Endothelial cell (in vitro differentiated cells): Measurements from ENCODE around the gene ZNRF2. TPM values are rescaled to one million over a fixed set of nuclear protein-coding genes. Genes with fewer than 3 reads are reported as not detected.

Experiments used
- DNase-seq: peaks from one replicate; pipeline ENCODE4 v3.0.0; 2021; ENCODE audit warnings: low spot score
- H3K27ac Mint-ChIP-seq: one replicate; pipeline ENCODE4 v1.8.0; 2021; ENCODE audit warnings: mixed read lengths, inconsistent platforms; ENCODE audit not compliant: unreplicated experiment
- H3K27me3 Mint-ChIP-seq: one replicate; pipeline ENCODE4 v1.8.0; 2021; ENCODE audit warnings: mild to moderate bottlenecking, moderate library complexity, mixed read lengths, inconsistent platforms; ENCODE audit not compliant: unreplicated experiment
- H3K36me3 Mint-ChIP-seq: one replicate; pipeline ENCODE4 v1.8.0; 2021; ENCODE audit warnings: mild to moderate bottlenecking, low read depth, mixed read lengths, inconsistent platforms; ENCODE audit not compliant: unreplicated experiment
- H3K4me1 Mint-ChIP-seq: one replicate; pipeline ENCODE4 v1.8.0; 2021; ENCODE audit warnings: mild to moderate bottlenecking, mixed read lengths, inconsistent platforms; ENCODE audit not compliant: unreplicated experiment
- H3K4me3 Mint-ChIP-seq: one replicate; pipeline ENCODE4 v1.8.0; 2021; ENCODE audit warnings: mild to moderate bottlenecking, mixed read lengths, inconsistent platforms; ENCODE audit not compliant: unreplicated experiment
- H3K9me3 Mint-ChIP-seq: one replicate; pipeline ENCODE4 v1.8.0; 2021; ENCODE audit warnings: mixed read lengths, inconsistent platforms; ENCODE audit not compliant: unreplicated experiment
- total RNA-seq: library from RNA; stranded (reverse); fragmentation: NEBNext Ultra II Directional; extraction: Animal tissue kit (Norgen Biotek cat#: 25700); gene quantifications from one replicate; pipeline ENCODE4 v1.2.1, GENCODE V29; 2021; ENCODE audit not compliant: unreplicated experiment
- TF ChIP-seq, protein P1 (sequence below): fragments of 200-600 bp; sonication (generic); IDR thresholded peaks from one replicate; pipeline ENCODE4 v1.5.0; 2021; ENCODE audit warnings: antibody characterized with exemption; ENCODE audit not compliant: unreplicated experiment

The ZNRF2 gene
- total RNA-seq, 1 donor from 2014 or later: 9.5 TPM

DNA sequence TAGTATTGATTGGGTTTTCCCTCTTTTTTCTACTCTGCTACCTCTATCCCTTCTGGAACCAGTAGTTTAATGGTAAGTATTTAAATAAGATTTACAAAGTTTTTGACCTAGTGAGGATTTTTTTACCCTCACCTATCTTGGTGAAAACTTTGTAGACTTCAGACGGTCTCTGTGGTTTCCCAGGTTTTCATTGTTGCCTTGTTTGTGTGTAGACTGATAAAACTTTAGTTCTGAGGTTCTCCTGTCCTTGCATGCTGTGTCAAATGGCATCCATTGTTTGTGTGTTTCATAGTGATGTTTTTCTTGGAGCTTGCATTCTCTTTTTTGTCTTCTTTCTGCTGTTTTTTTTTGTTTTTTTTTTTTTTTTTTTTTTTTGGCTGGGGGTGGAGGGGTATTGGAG is 22.6 kb downstream of the ZNRF2 start:
- Mint-ChIP-seq H3K27ac (no peak overlapping the region), H3K4me3 (no peak overlapping the region), H3K27me3 (peaks cover 3% of the 10 kb centered on the region), H3K4me1 (peaks cover 8% of the 10 kb centered on the region), H3K36me3 (no peaks in the 10 kb centered on the region), H3K9me3 (no peaks in the 10 kb centered on the region)
- TF ChIP-seq, protein P1, sequence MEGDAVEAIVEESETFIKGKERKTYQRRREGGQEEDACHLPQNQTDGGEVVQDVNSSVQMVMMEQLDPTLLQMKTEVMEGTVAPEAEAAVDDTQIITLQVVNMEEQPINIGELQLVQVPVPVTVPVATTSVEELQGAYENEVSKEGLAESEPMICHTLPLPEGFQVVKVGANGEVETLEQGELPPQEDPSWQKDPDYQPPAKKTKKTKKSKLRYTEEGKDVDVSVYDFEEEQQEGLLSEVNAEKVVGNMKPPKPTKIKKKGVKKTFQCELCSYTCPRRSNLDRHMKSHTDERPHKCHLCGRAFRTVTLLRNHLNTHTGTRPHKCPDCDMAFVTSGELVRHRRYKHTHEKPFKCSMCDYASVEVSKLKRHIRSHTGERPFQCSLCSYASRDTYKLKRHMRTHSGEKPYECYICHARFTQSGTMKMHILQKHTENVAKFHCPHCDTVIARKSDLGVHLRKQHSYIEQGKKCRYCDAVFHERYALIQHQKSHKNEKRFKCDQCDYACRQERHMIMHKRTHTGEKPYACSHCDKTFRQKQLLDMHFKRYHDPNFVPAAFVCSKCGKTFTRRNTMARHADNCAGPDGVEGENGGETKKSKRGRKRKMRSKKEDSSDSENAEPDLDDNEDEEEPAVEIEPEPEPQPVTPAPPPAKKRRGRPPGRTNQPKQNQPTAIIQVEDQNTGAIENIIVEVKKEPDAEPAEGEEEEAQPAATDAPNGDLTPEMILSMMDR: no peak
- DNase-seq: no peak

DNA sequence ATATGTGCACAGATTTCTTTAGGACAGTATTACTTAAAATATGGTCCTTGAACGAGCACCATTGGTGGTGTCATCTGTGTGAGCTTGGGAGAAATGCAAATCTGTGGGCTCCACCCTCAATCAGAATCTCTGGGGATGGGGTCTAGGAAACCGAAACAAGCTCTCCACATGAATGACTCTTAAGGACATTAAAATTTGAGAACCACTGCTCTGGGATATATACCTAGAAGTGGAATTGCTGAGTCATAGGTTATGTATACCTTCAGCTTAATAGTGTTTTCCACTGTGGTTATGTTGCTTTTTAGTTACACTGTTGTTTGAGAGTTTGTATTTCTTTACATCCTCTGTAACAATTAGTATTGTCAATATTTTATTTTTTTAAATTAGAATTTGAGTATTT is 24.0 kb downstream of the ZNRF2 start:
- no peak overlapping the region for H3K4me3 Mint-ChIP-seq
- no peak for DNase-seq
- peaks cover 3% of the 10 kb centered on the region for H3K27me3 Mint-ChIP-seq
- H3K36me3 Mint-ChIP-seq: no peaks in the 10 kb centered on the region
- H3K27ac Mint-ChIP-seq: no peak overlapping the region
- peaks cover 8% of the 10 kb centered on the region for H3K4me1 Mint-ChIP-seq
- H3K9me3 Mint-ChIP-seq: no peaks in the 10 kb centered on the region
- TF ChIP-seq, protein P1: no peak

DNA sequence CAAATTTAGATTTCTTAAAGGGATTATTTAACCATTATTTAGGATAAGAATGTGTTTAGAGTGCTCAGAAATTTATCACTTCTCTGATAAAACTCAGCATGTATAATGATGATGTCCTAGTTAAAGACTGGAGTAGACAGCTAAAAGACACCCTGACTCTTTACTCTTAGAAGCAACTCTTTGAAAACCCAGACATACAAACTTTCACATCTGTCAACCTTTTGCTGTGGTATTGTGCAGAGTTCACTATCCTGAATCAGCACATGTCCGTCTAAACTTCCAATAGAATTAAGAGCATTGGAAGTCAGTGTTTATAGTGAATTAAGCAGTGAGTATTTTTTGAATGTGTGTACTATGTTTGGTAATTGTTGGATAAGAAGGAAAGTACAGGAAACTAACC is 24.9 kb downstream of the ZNRF2 start:
- H3K27ac Mint-ChIP-seq: no peak overlapping the region
- H3K4me1 Mint-ChIP-seq: peaks cover 8% of the 10 kb centered on the region
- TF ChIP-seq, protein P1: no peak
- no peak overlapping the region for H3K4me3 Mint-ChIP-seq
- H3K27me3 Mint-ChIP-seq: peaks cover 3% of the 10 kb centered on the region
- H3K36me3 Mint-ChIP-seq: no peaks in the 10 kb centered on the region
- DNase-seq: no peak
- no peaks in the 10 kb centered on the region for H3K9me3 Mint-ChIP-seq

DNA sequence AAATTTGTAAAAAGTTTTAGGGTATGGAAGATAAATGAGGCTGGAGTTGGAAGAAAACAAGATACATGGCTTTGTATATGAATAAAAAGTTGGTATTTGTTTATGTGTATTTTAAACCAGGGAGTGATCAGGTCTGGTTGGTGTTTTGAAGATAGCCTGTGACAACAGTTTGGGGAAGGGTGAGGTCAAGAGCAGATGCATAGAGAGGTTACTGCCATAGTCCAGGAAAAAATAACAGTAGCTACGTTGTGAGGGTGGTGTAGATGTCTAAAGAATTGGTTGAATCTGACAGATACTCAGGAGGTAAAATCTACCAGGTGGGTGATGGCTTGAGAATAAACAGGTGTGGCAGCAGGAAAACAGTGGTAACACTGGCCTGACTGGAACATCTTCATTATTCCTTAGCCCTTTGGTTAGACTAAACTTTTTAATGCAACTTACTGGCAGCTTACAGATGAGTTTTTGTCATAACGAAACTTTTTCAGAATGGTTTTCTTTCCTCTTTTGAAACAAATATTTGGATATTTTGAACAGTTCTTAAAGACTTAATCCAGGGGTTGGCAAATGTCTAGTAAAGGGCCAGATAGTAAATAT is 25.5 kb downstream of the ZNRF2 start:
- peaks cover 8% of the 10 kb centered on the region for H3K4me1 Mint-ChIP-seq
- no peak overlapping the region for H3K27ac Mint-ChIP-seq
- peaks cover 3% of the 10 kb centered on the region for H3K27me3 Mint-ChIP-seq
- no peak for DNase-seq
- H3K4me3 Mint-ChIP-seq: no peak overlapping the region
- TF ChIP-seq, protein P1: no peak
- no peaks in the 10 kb centered on the region for H3K9me3 Mint-ChIP-seq
- no peaks in the 10 kb centered on the region for H3K36me3 Mint-ChIP-seq

DNA sequence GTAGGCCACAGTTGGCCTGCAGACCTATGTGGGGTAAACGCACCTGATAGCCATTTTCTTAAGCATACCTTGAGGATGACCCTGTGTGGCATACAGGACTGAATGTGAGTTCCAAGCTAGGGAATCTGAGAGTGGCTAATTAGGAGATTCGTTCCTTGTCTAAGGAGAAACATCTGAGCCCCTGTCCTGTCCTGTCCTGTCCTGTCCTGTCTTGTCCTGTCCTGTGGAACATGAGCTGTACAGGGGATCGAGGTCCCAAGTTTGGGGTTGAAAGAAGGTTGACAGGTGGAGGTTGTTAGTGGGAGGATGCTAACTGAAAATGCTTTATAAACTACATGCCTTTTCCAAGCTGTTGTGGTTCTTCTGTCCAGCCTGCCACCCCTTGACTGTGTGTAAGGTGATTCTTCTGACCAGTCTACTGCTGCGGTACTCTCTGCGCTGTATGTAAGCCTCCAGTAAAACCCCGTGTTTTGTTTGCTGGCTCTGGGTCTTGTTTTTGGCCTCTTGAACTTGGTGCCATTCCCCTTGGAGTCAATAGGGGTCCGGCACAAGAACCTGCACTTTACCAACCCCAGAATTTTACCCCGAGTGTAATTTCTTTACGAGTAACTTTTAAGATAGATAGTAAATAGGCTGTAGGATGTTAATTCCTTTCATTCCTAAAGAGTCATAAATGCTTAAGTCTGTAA is 26.4 kb downstream of the ZNRF2 start:
- Mint-ChIP-seq H3K27me3 (peaks cover 3% of the 10 kb centered on the region), H3K9me3 (no peaks in the 10 kb centered on the region), H3K4me1 (peaks cover 8% of the 10 kb centered on the region), H3K4me3 (no peak overlapping the region), H3K27ac (no peak overlapping the region), H3K36me3 (no peaks in the 10 kb centered on the region)
- DNase-seq: no peak
- TF ChIP-seq, protein P1: peak; percentile 28
